Activated CD4-positive, alpha-beta memory T cell treated with anti-CD3 and anti-CD28 coated beads, Interleukin-2, amount 10 ng/mL, durations not matched to agents 7 days and 5 days (primary cell): ENCODE measurements around the gene RAD50. TPM values are rescaled to one million over a fixed set of nuclear protein-coding genes. Genes with fewer than 3 reads are reported as not detected.

Experiments
- CTCF ChIA-PET: fragments of 350-600 bp; sonication (Branson Sonifier 250); formaldehyde crosslinking; loops from one replicate; lab custom pipeline; 2021; ENCODE audit warnings: antibody characterized with exemption, inconsistent platforms; lab: Charles Lee
- POLR2A ChIA-PET: fragments of 350-600 bp; sonication (Branson Sonifier 250); formaldehyde crosslinking; loops from one replicate; lab custom pipeline; 2021; ENCODE audit warnings: antibody characterized with exemption; lab: Charles Lee
- DNase-seq: peaks from one replicate; pipeline ENCODE4 v3.0.0-alpha.2; 2020
- H3K27ac Mint-ChIP-seq: one replicate; pipeline ENCODE4 v1.8.0; 2021; ENCODE audit warnings: mild to moderate bottlenecking, mixed read lengths
- H3K27me3 Mint-ChIP-seq: one replicate; pipeline ENCODE4 v1.8.0; 2021; ENCODE audit warnings: mixed read lengths
- H3K36me3 Mint-ChIP-seq: one replicate; pipeline ENCODE4 v1.8.0; 2021; ENCODE audit warnings: low read depth, mixed read lengths
- H3K4me1 Mint-ChIP-seq: one replicate; pipeline ENCODE4 v1.8.0; 2021; ENCODE audit warnings: mixed read lengths
- H3K4me3 Mint-ChIP-seq: one replicate; pipeline ENCODE4 v1.8.0; 2021; ENCODE audit warnings: mild to moderate bottlenecking, mixed read lengths
- H3K9me3 Mint-ChIP-seq: one replicate; pipeline ENCODE4 v1.8.0; 2021; ENCODE audit warnings: mixed read lengths
- total RNA-seq, 2 experiments: library from RNA; stranded (reverse); gene quantifications; one replicate each; pipeline ENCODE4 v1.2.3, GENCODE V29; 2021

Gene RAD50
- total RNA-seq, 2 experiments from 2014 or later = 35.6 to 38.9 TPM

DNA sequence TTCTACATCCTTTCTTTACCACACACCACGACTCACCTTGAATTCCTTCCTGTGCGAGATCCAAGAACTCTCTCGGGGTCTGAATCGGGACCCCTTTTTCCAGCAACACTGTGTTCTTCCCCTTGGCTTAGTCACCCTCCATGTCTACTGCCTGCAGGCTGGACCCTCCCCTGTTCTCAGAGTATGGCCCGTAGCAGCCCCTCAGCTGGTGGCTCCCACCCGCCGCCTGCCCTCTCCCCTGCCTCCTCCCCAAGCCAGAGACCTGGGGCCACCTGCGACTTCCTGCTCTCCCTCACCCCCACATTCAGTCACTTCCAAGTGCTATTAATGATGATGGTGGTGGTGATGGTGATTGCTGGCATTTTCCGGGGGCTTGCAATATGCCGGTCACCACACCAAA is 110.5 kb downstream of the RAD50 start:
- no peak for DNase-seq
- peaks cover 39% of the 10 kb centered on the region for H3K4me1 Mint-ChIP-seq
- POLR2A ChIA-PET = interaction anchor here (1.8 kb wide), 1 partner anchor 11 kb away, joined by 6 read pairs; no protein-coding TSS in a partner anchor
- no peak overlapping the region for H3K4me3 Mint-ChIP-seq
- H3K27ac Mint-ChIP-seq = no peak overlapping the region
- H3K9me3 Mint-ChIP-seq = no peaks in the 10 kb centered on the region
- H3K27me3 Mint-ChIP-seq = no peaks in the 10 kb centered on the region
- no peaks in the 10 kb centered on the region for H3K36me3 Mint-ChIP-seq
- CTCF ChIA-PET = no interaction called here

DNA sequence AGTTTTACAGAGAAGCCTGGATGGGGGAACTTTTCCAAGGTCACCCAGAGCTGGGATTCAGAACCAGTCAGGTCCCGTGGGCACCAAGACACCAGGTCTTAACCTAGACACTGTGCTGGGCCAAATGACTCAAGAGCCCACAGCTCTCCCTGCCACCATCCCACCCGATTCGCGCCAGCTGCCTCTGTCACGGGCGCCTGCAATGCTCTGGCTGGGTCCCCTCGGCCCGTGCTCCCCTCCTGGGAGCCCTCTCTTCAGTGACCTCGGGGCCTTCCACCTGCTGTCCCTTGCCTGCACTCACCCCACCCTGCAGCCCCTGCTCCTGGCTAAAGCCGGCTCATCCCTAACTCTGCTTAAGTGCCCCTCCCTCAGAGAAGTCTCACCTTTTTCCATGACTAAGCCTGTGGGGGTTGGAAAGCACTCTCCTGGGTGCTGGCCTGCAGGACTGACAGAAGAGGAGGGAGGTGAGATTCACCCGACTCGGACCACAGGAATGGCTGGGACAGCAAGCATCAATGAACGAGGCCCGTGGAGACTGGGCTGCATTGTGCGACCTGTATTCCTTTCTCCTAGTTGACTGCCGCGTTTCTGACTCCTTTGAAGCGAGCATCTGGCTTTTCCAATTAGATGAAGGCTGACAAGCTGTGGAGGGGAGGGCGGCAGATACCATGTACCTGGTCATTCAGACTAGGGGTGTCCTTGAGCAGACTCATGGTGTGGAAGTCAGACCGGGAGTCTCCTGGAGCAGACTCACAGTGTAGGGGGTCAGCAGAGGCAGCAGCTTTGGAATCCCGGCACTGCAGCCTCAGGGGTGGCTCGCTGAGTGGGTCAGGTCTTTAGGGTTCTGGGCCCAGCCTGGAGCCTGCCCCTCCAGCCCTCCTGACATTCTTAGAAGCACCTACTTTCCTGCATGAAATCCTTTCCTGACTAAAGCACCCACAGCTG is 111.3 kb downstream of the RAD50 start:
- no peaks in the 10 kb centered on the region for H3K9me3 Mint-ChIP-seq
- H3K4me1 Mint-ChIP-seq = peaks cover 34% of the 10 kb centered on the region
- H3K4me3 Mint-ChIP-seq = no peak overlapping the region
- no peaks in the 10 kb centered on the region for H3K27me3 Mint-ChIP-seq
- no peak overlapping the region for H3K27ac Mint-ChIP-seq
- POLR2A ChIA-PET = interaction anchor here (1.8 kb wide), 1 partner anchor 10 kb away, joined by 6 read pairs; no protein-coding TSS in a partner anchor
- CTCF ChIA-PET = no interaction called here
- DNase-seq = no peak
- no peaks in the 10 kb centered on the region for H3K36me3 Mint-ChIP-seq

GRCh38 chr5:132668706-132669454 is 112.1 kb downstream of the RAD50 start:
- POLR2A ChIA-PET = no interaction called here
- H3K4me3 Mint-ChIP-seq = no peak overlapping the region
- H3K27me3 Mint-ChIP-seq = no peaks in the 10 kb centered on the region
- H3K4me1 Mint-ChIP-seq = peaks cover 34% of the 10 kb centered on the region
- no peaks in the 10 kb centered on the region for H3K36me3 Mint-ChIP-seq
- no peaks in the 10 kb centered on the region for H3K9me3 Mint-ChIP-seq
- CTCF ChIA-PET = no interaction called here
- H3K27ac Mint-ChIP-seq = no peak overlapping the region
- DNase-seq = no peak

- Mint-ChIP-seq H3K4me1 (peaks cover 34% of the 10 kb centered on the region), H3K9me3 (no peaks in the 10 kb centered on the region), H3K36me3 (no peaks in the 10 kb centered on the region), H3K27me3 (no peaks in the 10 kb centered on the region), H3K4me3 (no peak overlapping the region), H3K27ac (no peak overlapping the region)
- no peak for DNase-seq
- ChIA-PET CTCF (no interaction called here), POLR2A (no interaction called here)
These were observed 112.7 kb downstream of the RAD50 start for GRCh38 chr5:132669455-132669820.

DNA sequence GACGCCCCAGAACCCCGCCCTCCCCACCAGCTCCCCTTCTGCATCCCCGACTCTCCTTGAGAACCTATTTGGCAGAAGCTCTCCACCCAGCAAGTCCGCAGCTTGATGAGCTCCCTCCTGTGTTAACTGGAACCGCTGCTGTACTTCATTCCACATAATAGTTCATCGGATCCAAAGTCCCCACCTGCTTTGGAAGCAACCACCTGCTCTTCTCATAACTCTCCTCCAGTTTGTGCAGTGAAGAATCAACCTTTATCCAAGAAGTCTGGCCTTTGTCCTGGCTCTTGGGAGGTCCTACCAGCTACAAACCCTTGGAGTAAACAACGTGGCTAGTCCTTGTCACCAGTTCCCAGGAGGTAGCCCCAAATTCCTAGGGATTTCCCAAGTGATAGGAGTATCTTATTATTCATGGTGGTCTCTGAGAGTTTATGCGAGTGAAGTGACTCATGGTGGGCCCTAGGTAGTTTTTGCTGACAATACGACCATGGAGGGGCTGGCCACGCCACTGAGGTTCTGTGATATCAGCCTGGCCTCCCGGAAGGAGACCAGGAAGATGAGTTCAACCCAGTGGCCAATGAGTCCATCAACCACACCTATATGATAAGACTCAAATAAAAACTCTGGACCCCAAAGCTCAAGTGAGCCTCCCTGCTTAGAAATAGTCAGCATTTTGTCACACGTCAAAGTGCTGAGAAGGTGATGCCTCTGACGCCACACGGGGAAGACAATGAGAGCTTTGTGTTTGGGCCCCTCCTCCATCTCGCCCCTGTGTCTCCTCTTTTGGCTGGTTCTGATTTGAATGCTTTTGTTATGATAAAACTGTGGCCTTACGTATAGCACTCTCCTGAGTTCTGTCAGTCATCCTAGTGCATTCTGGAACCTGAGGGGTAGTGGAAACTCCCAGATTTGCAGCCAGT is 113.4 kb downstream of the RAD50 start:
- H3K9me3 Mint-ChIP-seq = no peaks in the 10 kb centered on the region
- no peaks in the 10 kb centered on the region for H3K27me3 Mint-ChIP-seq
- no peak for DNase-seq
- H3K36me3 Mint-ChIP-seq = no peaks in the 10 kb centered on the region
- no peak overlapping the region for H3K27ac Mint-ChIP-seq
- CTCF ChIA-PET = interaction anchor here (0.8 kb wide), 1 partner anchor 45 kb away, joined by 3 read pairs; no protein-coding TSS in a partner anchor
- POLR2A ChIA-PET = no interaction called here
- peaks cover 38% of the 10 kb centered on the region for H3K4me1 Mint-ChIP-seq
- H3K4me3 Mint-ChIP-seq = no peak overlapping the region

DNA sequence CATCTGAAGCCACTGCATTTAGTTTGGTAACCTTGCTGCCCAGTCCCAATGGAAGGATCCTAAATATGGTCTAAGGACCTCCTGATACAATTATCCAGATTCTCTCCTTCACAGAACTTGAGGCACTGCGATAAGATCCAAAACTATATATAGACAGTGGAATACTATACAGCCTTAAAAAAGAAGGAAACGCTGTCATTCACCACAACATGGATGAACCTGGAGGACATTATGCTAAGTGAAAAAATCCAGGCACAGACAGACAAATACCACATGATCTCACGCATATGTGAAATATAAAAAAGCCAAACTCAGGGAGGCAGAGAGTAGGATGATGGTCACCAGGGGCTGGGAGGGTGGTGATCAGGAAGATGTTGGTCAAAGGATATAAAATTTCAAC is 114.2 kb downstream of the RAD50 start:
- peaks cover 43% of the 10 kb centered on the region for H3K4me1 Mint-ChIP-seq
- no peaks in the 10 kb centered on the region for H3K9me3 Mint-ChIP-seq
- H3K27ac Mint-ChIP-seq = no peak overlapping the region
- H3K4me3 Mint-ChIP-seq = no peak overlapping the region
- H3K27me3 Mint-ChIP-seq = no peaks in the 10 kb centered on the region
- no peak for DNase-seq
- POLR2A ChIA-PET = no interaction called here
- CTCF ChIA-PET = no interaction called here
- no peaks in the 10 kb centered on the region for H3K36me3 Mint-ChIP-seq

GRCh38 chr5:132673488-132673887 is 116.7 kb downstream of the RAD50 start:
- H3K27me3 Mint-ChIP-seq = no peaks in the 10 kb centered on the region
- peaks cover 41% of the 10 kb centered on the region for H3K4me1 Mint-ChIP-seq
- no peak overlapping the region for H3K4me3 Mint-ChIP-seq
- no peaks in the 10 kb centered on the region for H3K9me3 Mint-ChIP-seq
- DNase-seq = no peak
- H3K36me3 Mint-ChIP-seq = no peaks in the 10 kb centered on the region
- peak overlapping the region; percentile 87 for H3K27ac Mint-ChIP-seq
- ChIA-PET CTCF (no interaction called here), POLR2A (interaction anchor here (1.1 to 3.6 kb wide), 11 partner anchors 9 to 216 kb away, joined by 3 to 25 read pairs (median 8); partner anchors contain the start of genes CCNI2 and IL13)

DNA sequence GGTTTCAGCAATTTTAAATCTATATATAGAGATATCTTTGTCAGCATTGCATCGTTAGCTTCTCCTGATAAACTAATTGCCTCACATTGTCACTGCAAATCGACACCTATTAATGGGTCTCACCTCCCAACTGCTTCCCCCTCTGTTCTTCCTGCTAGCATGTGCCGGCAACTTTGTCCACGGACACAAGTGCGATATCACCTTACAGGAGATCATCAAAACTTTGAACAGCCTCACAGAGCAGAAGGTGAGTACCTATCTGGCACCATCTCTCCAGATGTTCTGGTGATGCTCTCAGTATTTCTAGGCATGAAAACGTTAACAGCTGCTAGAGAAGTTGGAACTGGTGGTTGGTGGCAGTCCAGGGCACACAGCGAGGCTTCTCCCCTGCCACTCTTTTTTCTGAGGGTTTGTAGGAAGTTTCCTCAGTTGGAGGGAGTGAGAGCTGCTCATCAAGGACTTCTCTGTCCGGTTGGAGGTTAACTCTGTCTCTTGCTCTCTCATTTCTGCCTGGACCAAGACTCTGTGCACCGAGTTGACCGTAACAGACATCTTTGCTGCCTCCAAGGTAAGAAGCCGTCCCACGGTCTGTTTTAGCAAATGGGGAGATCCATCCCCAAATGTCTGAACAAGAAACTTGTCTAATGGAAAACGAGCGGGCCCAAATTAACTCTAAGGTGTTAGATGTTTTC is 117.3 kb downstream of the RAD50 start, which contains the start of gene IL4:
Gene IL4 (plus strand): TSS at position 51 of the 692 bp plus-strand sequence. CDS start 62 bp downstream, at position 113.
- H3K27ac Mint-ChIP-seq = peak within 1 kb of the TSS; percentile 87
- peaks cover 41% of the 10 kb centered on the region for H3K4me1 Mint-ChIP-seq
- H3K36me3 Mint-ChIP-seq = no peaks in the 10 kb centered on the region
- no peak for DNase-seq
- H3K4me3 Mint-ChIP-seq = peak within 1 kb of the TSS; percentile 68
- POLR2A ChIA-PET = interaction anchor here (0.7 to 3.6 kb wide), 17 partner anchors 10 to 263 kb away, joined by 3 to 25 read pairs (median 6); partner anchors contain the start of genes CCNI2, IL13, IRF1 and RAD50
- H3K9me3 Mint-ChIP-seq = no peaks in the 10 kb centered on the region
- H3K27me3 Mint-ChIP-seq = no peaks in the 10 kb centered on the region
- CTCF ChIA-PET = interaction anchor here (1.0 to 1.5 kb wide), 5 partner anchors 63 to 288 kb away, joined by 3 to 5 read pairs (median 3); partner anchors contain the start of genes KIF3A and RAD50

DNA sequence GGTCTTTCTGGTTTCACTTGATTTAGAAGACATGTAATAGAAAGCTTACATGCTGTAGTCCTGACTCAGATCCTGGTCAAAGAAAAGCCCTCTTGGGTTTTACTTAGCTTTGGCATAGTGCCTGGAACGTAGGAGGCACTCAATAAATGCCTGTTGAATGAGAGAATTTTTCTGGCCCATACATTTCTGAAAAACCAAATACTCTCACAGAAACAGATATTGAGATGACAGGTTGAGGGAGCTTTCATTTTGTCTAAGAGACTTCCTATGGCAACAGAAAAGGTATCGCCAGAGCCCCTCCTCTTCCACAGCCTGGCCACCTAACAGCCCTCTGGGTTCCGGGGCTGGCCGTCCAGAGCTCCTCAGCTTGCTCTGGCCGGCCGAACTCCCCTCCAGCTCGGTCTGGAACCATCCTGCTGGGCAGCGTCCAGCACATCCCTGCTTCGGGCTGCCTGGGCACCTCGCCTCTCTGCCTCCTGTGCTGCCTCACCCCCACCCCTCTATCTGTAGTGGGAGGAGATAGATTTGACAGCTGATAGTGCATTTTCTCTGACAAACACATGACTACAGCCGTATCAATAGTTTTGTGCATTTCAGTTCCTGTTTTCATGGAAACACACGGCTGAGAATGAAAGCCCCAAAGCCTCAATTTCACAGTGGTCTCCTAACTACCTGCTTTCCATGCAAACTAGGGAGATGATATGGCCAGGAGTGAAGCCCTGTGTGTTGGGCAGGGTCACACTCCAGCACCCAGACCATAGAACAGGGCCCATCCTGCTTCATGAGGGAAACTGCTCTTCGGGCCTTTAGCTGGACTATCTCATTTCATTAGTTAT is 118.1 kb downstream of the RAD50 start:
- H3K9me3 Mint-ChIP-seq = no peaks in the 10 kb centered on the region
- ChIA-PET CTCF (interaction anchor here (0.9 to 1.5 kb wide), 7 partner anchors 20 to 288 kb away, joined by 3 to 5 read pairs (median 3); partner anchors contain the start of genes KIF3A and RAD50), POLR2A (interaction anchor here (0.7 to 3.6 kb wide), 17 partner anchors 10 to 264 kb away, joined by 3 to 25 read pairs (median 6); partner anchors contain the start of genes CCNI2, IL13, IRF1 and RAD50)
- peak; percentile 40 for DNase-seq
- H3K36me3 Mint-ChIP-seq = peaks cover 2% of the 10 kb centered on the region
- peak overlapping the region; percentile 68 for H3K4me3 Mint-ChIP-seq
- H3K4me1 Mint-ChIP-seq = peaks cover 41% of the 10 kb centered on the region
- no peaks in the 10 kb centered on the region for H3K27me3 Mint-ChIP-seq
- H3K27ac Mint-ChIP-seq = peak overlapping the region; percentile 87

GRCh38 chr5:132675936-132676689 is 119.3 kb downstream of the RAD50 start:
- CTCF ChIA-PET = interaction anchor here (0.8 to 1.2 kb wide), 2 partner anchors 19 to 150 kb away, joined by 3 to 4 read pairs; no protein-coding TSS in a partner anchor
- H3K27ac Mint-ChIP-seq = peak overlapping the region; percentile 87
- peaks cover 10% of the 10 kb centered on the region for H3K36me3 Mint-ChIP-seq
- H3K9me3 Mint-ChIP-seq = no peaks in the 10 kb centered on the region
- H3K4me3 Mint-ChIP-seq = no peak overlapping the region
- POLR2A ChIA-PET = interaction anchor here (0.9 to 3.6 kb wide), 5 partner anchors 8 to 37 kb away, joined by 3 to 25 read pairs (median 12); partner anchors contain the start of gene IL13
- H3K27me3 Mint-ChIP-seq = no peaks in the 10 kb centered on the region
- no peak for DNase-seq
- peaks cover 41% of the 10 kb centered on the region for H3K4me1 Mint-ChIP-seq
